ENCODE measurements around the gene CLDN9.

GRCh38 chr16:2980227-2981176 is 32.2 kb upstream of the CLDN9 start, which contains the start of gene PKMYT1:
- TF ChIP-seq CTCF (IDR thresholded peaks at IDR 0.05; ENCODE audit: low read depth, low read length, poor library complexity, severe bottlenecking): no peak
- no peak for TF ChIP-seq EZH2phosphoT487 (IDR thresholded peaks at IDR 0.05; ENCODE audit: borderline replicate concordance, low read length)
